GM08714 (cell line): Measurements from ENCODE around the gene PIGBOS1.
"Not testable (repeated sequence)": the region's sequence is repeated elsewhere in the genome, so short reads cannot be mapped to it uniquely, and the experiment has no call there.

Experiments used
- H3K4me3 ChIP-seq: fragments of 200-500 bp; sonication (Bioruptor generic); 2 replicates; pipeline ENCODE4 v1.5.1; 2014; ENCODE audit warnings: mild to moderate bottlenecking, low read length, inconsistent platforms
- ZNF274 ChIP-seq: IDR thresholded peaks from 2 replicates; pipeline ENCODE4 v1.6.1; 2012; ENCODE audit warnings: mild to moderate bottlenecking, low read depth, low read length

The PIGBOS1 gene

GRCh38 chr15:55327387-55327786 is 8.5 kb upstream of the PIGBOS1 start:
- TF ChIP-seq ZNF274 = no peak

GRCh38 chr15:55322467-55322866 is 3.5 kb upstream of the PIGBOS1 start:
- H3K4me3 ChIP-seq = no peak overlapping the region
- TF ChIP-seq ZNF274 = no peak

More at GRCh38 chr15:55327387-55327786, 8.5 kb upstream of the PIGBOS1 start:
- H3K4me3 ChIP-seq = no peak overlapping the region

GRCh38 chr15:55320963-55321362 is 2.0 kb upstream of the PIGBOS1 start:
- TF ChIP-seq ZNF274 = no peak
- no peak overlapping the region for H3K4me3 ChIP-seq

GRCh38 chr15:55320238-55320550 is 1.3 kb upstream of the PIGBOS1 start:
- H3K4me3 ChIP-seq = peak overlapping the region; percentile 87
- no peak for TF ChIP-seq ZNF274

- H3K4me3 ChIP-seq = peak overlapping the region; percentile 87
- TF ChIP-seq ZNF274 = no peak
These were observed 764 bp upstream of the PIGBOS1 start for GRCh38 chr15:55319537-55320237.

GRCh38 chr15:55302801-55303200 is 16.1 kb downstream of the PIGBOS1 start:
- not testable (repeated sequence) for H3K4me3 ChIP-seq

GRCh38 chr15:55297315-55297714 is 21.6 kb downstream of the PIGBOS1 start:
- no peak for TF ChIP-seq ZNF274

GRCh38 chr15:55290528-55291057 is 28.3 kb downstream of the PIGBOS1 start:
- TF ChIP-seq ZNF274 = no peak
- peak overlapping the region; percentile 69; the same call in 1 of the 2 replicates for H3K4me3 ChIP-seq

More at GRCh38 chr15:55297315-55297714, 21.6 kb downstream of the PIGBOS1 start:
- no peak overlapping the region for H3K4me3 ChIP-seq

- no peak for TF ChIP-seq ZNF274
- peak within 1 kb of the TSS; percentile 69 for H3K4me3 ChIP-seq
These were observed 29.0 kb downstream of the PIGBOS1 start, which contains the start of gene RAB27A for GRCh38 chr15:55289746-55290527. RAB27A (minus strand) TSS chr15:55289813; CDS start chr15:55234934, 54,879 bp downstream.

GRCh38 chr15:55289011-55289745 is 29.7 kb downstream of the PIGBOS1 start:
- peak overlapping the region; percentile 69 for H3K4me3 ChIP-seq
- no peak for TF ChIP-seq ZNF274

- TF ChIP-seq ZNF274 = no peak
- peak overlapping the region; percentile 69 for H3K4me3 ChIP-seq
These were observed 30.8 kb downstream of the PIGBOS1 start for GRCh38 chr15:55288006-55288717.

- H3K4me3 ChIP-seq = not testable (repeated sequence)
These were observed 32.3 kb downstream of the PIGBOS1 start for GRCh38 chr15:55286442-55287189.

GRCh38 chr15:55284426-55284825 is 34.5 kb downstream of the PIGBOS1 start:
- no peak for TF ChIP-seq ZNF274
- H3K4me3 ChIP-seq = no peak overlapping the region
